GM18867 (cell line): ENCODE measurements around the gene ADAT1.

Experiments used
- ATAC-seq: cut with Tn5 transposase; IDR thresholded peaks from one replicate; pipeline ENCODE4 v1.9.1; 2021; ENCODE audit warnings: mild to moderate bottlenecking, moderate library complexity; ENCODE audit not compliant: unreplicated experiment

ADAT1 gene

GRCh38 chr16:75622761-75623605 lies at the start of gene ADAT1:
Gene ADAT1, minus strand, starts transcription at chr16:75623281. Its CDS starts 2,482 bp downstream, at chr16:75620799.
- peak; percentile 92 for ATAC-seq

GRCh38 chr16:75667503-75667902 lies 44.4 kb upstream of the ADAT1 start:
- ATAC-seq = no peak

GRCh38 chr16:75660726-75661302 lies 37.7 kb upstream of the ADAT1 start:
- no peak for ATAC-seq

- no peak for ATAC-seq
Measured at GRCh38 chr16:75660321-75660720, 37.2 kb upstream of the ADAT1 start.

- no peak for ATAC-seq
Measured at GRCh38 chr16:75658175-75658574, 35.1 kb upstream of the ADAT1 start.

- ATAC-seq = no peak
Measured at GRCh38 chr16:75653922-75654321, 30.8 kb upstream of the ADAT1 start.

GRCh38 chr16:75648265-75649076 lies 25.4 kb upstream of the ADAT1 start:
- peak; percentile 41 for ATAC-seq

GRCh38 chr16:75647492-75648264 lies 24.6 kb upstream of the ADAT1 start, which contains the start of the genes KARS1 and TERF2IP:
Gene KARS1, minus strand, starts transcription at chr16:75647665. Its CDS starts 26 bp downstream, at chr16:75647639.
Gene TERF2IP, plus strand, starts transcription at chr16:75647773. Its CDS starts 110 bp downstream, at chr16:75647883.
- ATAC-seq = peak; percentile 81

GRCh38 chr16:75647112-75647491 lies 24.0 kb upstream of the ADAT1 start:
- ATAC-seq = peak; percentile 23

GRCh38 chr16:75644240-75645012 lies 21.3 kb upstream of the ADAT1 start:
- ATAC-seq = no peak

GRCh38 chr16:75640598-75640997 lies 17.5 kb upstream of the ADAT1 start:
- ATAC-seq = no peak

GRCh38 chr16:75635036-75635435 lies 12.0 kb upstream of the ADAT1 start:
- no peak for ATAC-seq

GRCh38 chr16:75632857-75633256 lies 9.8 kb upstream of the ADAT1 start:
- no peak for ATAC-seq

- ATAC-seq = no peak
Measured at GRCh38 chr16:75630052-75630451, 7.0 kb upstream of the ADAT1 start.

GRCh38 chr16:75629132-75629531 lies 6.1 kb upstream of the ADAT1 start:
- ATAC-seq = no peak

GRCh38 chr16:75628351-75628750 lies 5.3 kb upstream of the ADAT1 start:
- ATAC-seq = no peak

GRCh38 chr16:75627851-75628250 lies 4.8 kb upstream of the ADAT1 start:
- ATAC-seq = no peak

- ATAC-seq = no peak
Measured at GRCh38 chr16:75626806-75627205, 3.7 kb upstream of the ADAT1 start.

- ATAC-seq = no peak
Measured at GRCh38 chr16:75624921-75625334, 1.8 kb upstream of the ADAT1 start.

GRCh38 chr16:75621170-75621477 lies 2.0 kb downstream of the ADAT1 start:
- ATAC-seq = no peak
